Endothelial cell of umbilical vein (primary cell): ENCODE results near the gene INPP4B.

Experiments
- EZH2 ChIP-seq: IDR thresholded peaks from 2 replicates; pipeline ENCODE4 v1.6.1; 2012; ENCODE audit warnings: borderline replicate concordance, low read depth, mild to moderate bottlenecking, moderate library complexity, low read length, inconsistent platforms; ENCODE audit not compliant: severe bottlenecking
- FOS ChIP-seq: IDR thresholded peaks from 2 replicates; pipeline ENCODE4 v1.6.1; 2011; ENCODE audit warnings: mild to moderate bottlenecking, low read length, moderate library complexity, borderline replicate concordance; ENCODE audit not compliant: insufficient read depth
- POLR2AphosphoS5 ChIP-seq: IDR thresholded peaks from 2 replicates; pipeline ENCODE4 v1.6.1; 2012; ENCODE audit warnings: low read depth, mild to moderate bottlenecking, control low read depth, low read length, moderate library complexity; ENCODE audit not compliant: insufficient read depth
- TF ChIP-seq, protein P1 (sequence below), 2 donors: IDR thresholded peaks; 1 replicate in 1 of 2; 2 replicates in 1 of 2; pipeline ENCODE4 v1.5.1; 2011; ENCODE audit warnings: low read length in 2 of 2, mild to moderate bottlenecking in 2 of 2, moderate library complexity in 2 of 2, control low read depth in 1 of 2, inconsistent platforms in 1 of 2, low read depth in 1 of 2; ENCODE audit not compliant: insufficient read depth in 1 of 2; ENCODE audit errors: extremely low read depth in 1 of 2
- TF ChIP-seq, protein P2 (sequence below): IDR thresholded peaks from 2 replicates; pipeline ENCODE4 v1.6.1; 2011; ENCODE audit not compliant: insufficient read depth, insufficient read length

DNA sequence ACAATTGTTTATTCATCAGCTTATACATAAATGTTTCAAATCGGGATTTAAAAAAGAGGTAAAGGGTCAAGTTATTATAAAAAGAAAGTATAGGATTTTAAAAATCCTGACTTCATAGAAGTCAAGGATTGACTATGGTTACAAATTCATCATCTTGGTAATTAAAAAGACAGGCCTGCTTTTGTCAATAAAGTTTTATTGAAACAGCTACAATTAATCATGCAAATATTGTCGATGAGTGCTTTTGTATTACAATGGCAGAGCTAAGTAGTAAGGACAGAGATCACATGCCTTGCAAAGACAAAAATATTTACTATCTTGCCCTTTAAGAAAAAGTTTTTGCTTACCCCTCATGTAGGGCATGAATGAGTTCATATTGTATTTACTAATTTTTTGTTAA is 614.3 kb downstream of the INPP4B start:
- TF ChIP-seq FOS, result no peak
- no peak for TF ChIP-seq EZH2
- TF ChIP-seq, protein P1, sequence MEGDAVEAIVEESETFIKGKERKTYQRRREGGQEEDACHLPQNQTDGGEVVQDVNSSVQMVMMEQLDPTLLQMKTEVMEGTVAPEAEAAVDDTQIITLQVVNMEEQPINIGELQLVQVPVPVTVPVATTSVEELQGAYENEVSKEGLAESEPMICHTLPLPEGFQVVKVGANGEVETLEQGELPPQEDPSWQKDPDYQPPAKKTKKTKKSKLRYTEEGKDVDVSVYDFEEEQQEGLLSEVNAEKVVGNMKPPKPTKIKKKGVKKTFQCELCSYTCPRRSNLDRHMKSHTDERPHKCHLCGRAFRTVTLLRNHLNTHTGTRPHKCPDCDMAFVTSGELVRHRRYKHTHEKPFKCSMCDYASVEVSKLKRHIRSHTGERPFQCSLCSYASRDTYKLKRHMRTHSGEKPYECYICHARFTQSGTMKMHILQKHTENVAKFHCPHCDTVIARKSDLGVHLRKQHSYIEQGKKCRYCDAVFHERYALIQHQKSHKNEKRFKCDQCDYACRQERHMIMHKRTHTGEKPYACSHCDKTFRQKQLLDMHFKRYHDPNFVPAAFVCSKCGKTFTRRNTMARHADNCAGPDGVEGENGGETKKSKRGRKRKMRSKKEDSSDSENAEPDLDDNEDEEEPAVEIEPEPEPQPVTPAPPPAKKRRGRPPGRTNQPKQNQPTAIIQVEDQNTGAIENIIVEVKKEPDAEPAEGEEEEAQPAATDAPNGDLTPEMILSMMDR (IDR thresholded peaks at IDR 0.05; ENCODE audit: extremely low read depth in 1 of 2, insufficient read depth in 1 of 2, low read depth in 1 of 2, low read length in 2 of 2), result no peak
- TF ChIP-seq POLR2AphosphoS5, result no peak
- TF ChIP-seq, protein P2, sequence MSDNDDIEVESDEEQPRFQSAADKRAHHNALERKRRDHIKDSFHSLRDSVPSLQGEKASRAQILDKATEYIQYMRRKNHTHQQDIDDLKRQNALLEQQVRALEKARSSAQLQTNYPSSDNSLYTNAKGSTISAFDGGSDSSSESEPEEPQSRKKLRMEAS, result no peak
